Endothelial cell of umbilical vein (primary cell): ENCODE data around the gene CDCP1. TPM values are rescaled to one million over a fixed set of nuclear protein-coding genes. Genes with fewer than 3 reads are reported as not detected.

Source experiments
- BruUV-seq: library from RNA; stranded (reverse); fragments of 400-500 nt; replicated peaks from 2 replicates; lab custom pipeline; 2021; lab: Mats Ljungman, UMichigan
- CTCF ChIA-PET: fragments of 300-600, 350-600 bp; sonication (Branson Sonifier 250); formaldehyde crosslinking; loops from one replicate; lab custom pipeline; 2021; ENCODE audit warnings: antibody characterized with exemption, inconsistent platforms; lab: Charles Lee
- POLR2A ChIA-PET: fragments of 300-600, 350-600 bp; sonication (Branson Sonifier 250); formaldehyde crosslinking; loops from one replicate; lab custom pipeline; 2021; ENCODE audit warnings: antibody characterized with exemption, inconsistent platforms; lab: Charles Lee
- DNase-seq: peaks from one replicate; pipeline ENCODE4 v3.0.0-alpha.2; 2011; ENCODE audit warnings: low read depth, low spot score
- FAIRE-seq: peaks from 2 replicates; lab custom pipeline; 2011; peaks lifted over from hg19 to GRCh38; lab: Jason Lieb, UNC
- H2AFZ ChIP-seq: 2 replicates; pipeline ENCODE4 v1.6.0; 2012; ENCODE audit warnings: low read depth, low read length, control low read depth, inconsistent platforms
- H3K27ac ChIP-seq: 2 replicates; pipeline ENCODE4 v1.5.1; 2011; ENCODE audit warnings: low read depth, mild to moderate bottlenecking, control low read depth, low read length, moderate library complexity; ENCODE audit not compliant: insufficient read depth
- H3K27me3 ChIP-seq, 2 experiments: 2 replicates each; pipeline versions ENCODE4 v1.6.0 to v1.6.1; 2011; ENCODE audit warnings: low read length in 2 of 2, mixed read lengths in 1 of 2; ENCODE audit not compliant: control insufficient read depth in 2 of 2, insufficient read depth in 2 of 2
- H3K36me3 ChIP-seq, 2 experiments: 2 replicates in 1 of 2; 3 replicates in 1 of 2; pipeline ENCODE4 v1.5.1; 2011; ENCODE audit warnings: low read length in 2 of 2, mild to moderate bottlenecking in 1 of 2, moderate library complexity in 1 of 2; ENCODE audit not compliant: control insufficient read depth in 2 of 2, insufficient read depth in 2 of 2; ENCODE audit errors: extremely low read depth in 1 of 2
- H3K4me1 ChIP-seq: 3 replicates; pipeline ENCODE4 v1.5.1; 2011; ENCODE audit warnings: mild to moderate bottlenecking, low read length; ENCODE audit not compliant: control insufficient read depth, insufficient read depth; ENCODE audit errors: extremely low read depth
- H3K4me2 ChIP-seq: 2 replicates; pipeline ENCODE4 v1.6.1; 2011; ENCODE audit warnings: low read length, control low read depth, mixed read lengths; ENCODE audit not compliant: insufficient read depth
- H3K4me3 ChIP-seq, 3 experiments: fragments of 200-600 bp in 1 of 3; sonication (generic), shearing (Covaris generic) in 1 of 3; replicated peaks in 1 of 3; 2 replicates each; pipeline ENCODE4 v1.5.1; 2011 to 2016; ENCODE audit warnings: control low read depth in 3 of 3, low read length in 3 of 3, mild to moderate bottlenecking in 2 of 3, inconsistent platforms in 1 of 3, low read depth in 1 of 3, moderate library complexity in 1 of 3; ENCODE audit not compliant: insufficient read depth in 1 of 3
- H3K79me2 ChIP-seq: 2 replicates; pipeline ENCODE4 v1.6.0; 2012; ENCODE audit warnings: low read length, inconsistent platforms; ENCODE audit not compliant: control insufficient read depth, insufficient read depth
- H3K9ac ChIP-seq: replicated peaks from 2 replicates; pipeline ENCODE3; 2011; ENCODE audit warnings: low read length, control low read depth; ENCODE audit not compliant: insufficient read depth; ENCODE audit errors: extremely low read depth
- H3K9me1 ChIP-seq: replicated peaks from 3 replicates; pipeline ENCODE4 v1.6.0; 2011; ENCODE audit warnings: mild to moderate bottlenecking, low read length; ENCODE audit not compliant: control insufficient read depth, insufficient read depth; ENCODE audit errors: extremely low read depth
- H3K9me3 ChIP-seq: replicated peaks from 2 replicates; pipeline ENCODE4 v1.5.1; 2012; ENCODE audit warnings: low read length, inconsistent platforms; ENCODE audit not compliant: control insufficient read depth, insufficient read depth
- H4K20me1 ChIP-seq: replicated peaks from 2 replicates; pipeline ENCODE3; 2011; ENCODE audit warnings: mild to moderate bottlenecking, low read length; ENCODE audit not compliant: control insufficient read depth, insufficient read depth; ENCODE audit errors: extremely low read depth
- CTCF ChIP-seq, 2 donors: IDR thresholded peaks; 1 replicate in 1 of 2; 2 replicates in 1 of 2; pipeline ENCODE4 v1.5.1; 2011; ENCODE audit warnings: low read length in 2 of 2, mild to moderate bottlenecking in 2 of 2, moderate library complexity in 2 of 2, control low read depth in 1 of 2, inconsistent platforms in 1 of 2, low read depth in 1 of 2; ENCODE audit not compliant: insufficient read depth in 1 of 2; ENCODE audit errors: extremely low read depth in 1 of 2
- EZH2 ChIP-seq: IDR thresholded peaks from 2 replicates; pipeline ENCODE4 v1.6.1; 2012; ENCODE audit warnings: borderline replicate concordance, low read depth, mild to moderate bottlenecking, moderate library complexity, low read length, inconsistent platforms; ENCODE audit not compliant: severe bottlenecking
- FOS ChIP-seq: IDR thresholded peaks from 2 replicates; pipeline ENCODE4 v1.6.1; 2011; ENCODE audit warnings: mild to moderate bottlenecking, low read length, moderate library complexity, borderline replicate concordance; ENCODE audit not compliant: insufficient read depth
- GATA2 ChIP-seq: IDR thresholded peaks from 2 replicates; pipeline ENCODE4 v1.7.0; 2011; ENCODE audit warnings: low read depth, mild to moderate bottlenecking, moderate library complexity, mixed read lengths, low read length; ENCODE audit not compliant: insufficient read length, insufficient read depth
- JUN ChIP-seq: IDR thresholded peaks from 2 replicates; pipeline ENCODE4 v1.6.1; 2011; ENCODE audit warnings: borderline replicate concordance, low read depth; ENCODE audit not compliant: insufficient read length, insufficient read depth
- MAX ChIP-seq: IDR thresholded peaks from 2 replicates; pipeline ENCODE4 v1.6.1; 2011; ENCODE audit not compliant: insufficient read depth, insufficient read length
- MYC ChIP-seq: IDR thresholded peaks from one replicate; pipeline ENCODE4 v1.6.1; 2011; ENCODE audit warnings: mild to moderate bottlenecking, low read depth, low read length
- POLR2A ChIP-seq: IDR thresholded peaks from 2 replicates; pipeline ENCODE4 v1.6.1; 2012; ENCODE audit warnings: low read depth, mild to moderate bottlenecking, control low read depth, low read length
- POLR2AphosphoS5 ChIP-seq: IDR thresholded peaks from 2 replicates; pipeline ENCODE4 v1.6.1; 2012; ENCODE audit warnings: low read depth, mild to moderate bottlenecking, control low read depth, low read length, moderate library complexity; ENCODE audit not compliant: insufficient read depth
- dilution Hi-C: fragments of 300-500 bp; cut with MboI; formaldehyde crosslinking; loops from one replicate; pipeline ENCODE4 v1.15.0; 2019; ENCODE audit warnings: low sequenced_read_pairs; ENCODE audit not compliant: extremely low pct_ligation_motif_present
- intact Hi-C: fragments of 100-400 bp; cut with micrococcal nuclease; formaldehyde crosslinking; loops from one replicate; pipeline ENCODE4 v1.10.0; 2022
- polyA plus RNA-seq, 4 experiments: library from polyadenylated mRNA; depleted of rRNA in 3 of 4; stranded (reverse) in 3 of 4; unstranded in 1 of 4; fragments of >200 nt; gene quantifications; 2 replicates each; pipeline versions ENCODE4 v1.2.1 to v1.2.3, GENCODE V29; 2011 to 2012; ENCODE audit warnings: missing spikeins in 1 of 4
- total RNA-seq: library from RNA; stranded (reverse); gene quantifications from 2 replicates; pipeline ENCODE4 v1.2.3, GENCODE V29; 2021

CDCP1 gene
- total and polyA plus RNA-seq, 2 donors (not counting 3 experiments of a cell fraction or from before 2014, with no cell fraction given): 0.01 to 0.22 TPM

- BruUV-seq: no TSS peak
- no peak overlapping the region for H3K4me3 ChIP-seq
- no peaks in the 10 kb centered on the region for H3K4me1 ChIP-seq
- no peaks in the 10 kb centered on the region for H3K36me3 ChIP-seq
- H2AFZ ChIP-seq: no peak overlapping the region
- DNase-seq (no peak), FAIRE-seq (no peak)
- dilution Hi-C loops (no loop called here), intact Hi-C loops (no loop called here)
- POLR2A ChIA-PET: interaction anchor here (1.1 kb wide), 1 partner anchor 130 kb away, joined by 3 read pairs; no protein-coding TSS in a partner anchor
- H3K27me3 ChIP-seq: peaks cover 0 to 2% of the 10 kb centered on the region in 2 experiments
- no peak overlapping the region for H3K4me2 ChIP-seq
- H4K20me1 ChIP-seq: no peaks in the 10 kb centered on the region
- H3K9me1 ChIP-seq: no peaks in the 10 kb centered on the region
- H3K9ac ChIP-seq: no peak overlapping the region
- no peaks in the 10 kb centered on the region for H3K9me3 ChIP-seq
- CTCF ChIA-PET: interaction anchor here (0.8 to 3.4 kb wide), 6 partner anchors 10 to 136 kb away, joined by 3 to 10 read pairs (median 4); no protein-coding TSS in a partner anchor
- H3K79me2 ChIP-seq: no peaks in the 10 kb centered on the region
- TF ChIP-seq POLR2AphosphoS5: no peak
- TF ChIP-seq MAX: no peak
- no peak for TF ChIP-seq JUN
- TF ChIP-seq CTCF (IDR thresholded peaks at IDR 0.05; ENCODE audit: extremely low read depth in 1 of 2, insufficient read depth in 1 of 2, low read depth in 1 of 2, low read length in 2 of 2): no peak
- TF ChIP-seq FOS: no peak
- TF ChIP-seq EZH2: no peak
- no peak for TF ChIP-seq POLR2A
- TF ChIP-seq GATA2: no peak
- no peak for TF ChIP-seq MYC
- no peak overlapping the region for H3K27ac ChIP-seq
These were observed 30.7 kb upstream of the CDCP1 start for GRCh38 chr3:45176912-45177311.
